SK-N-MC (cell line): ENCODE results near the gene TTI1.

ENCODE experiments used
- DNase-seq: peaks from one replicate; pipeline ENCODE4 v3.0.0-alpha.2; 2011; ENCODE audit warnings: low read depth, low spot score
- H3K27ac ChIP-seq: fragments of 200-600 bp; sonication (generic); 2 replicates; pipeline ENCODE4 v1.5.1; 2016; ENCODE audit warnings: mixed run types
- H3K36me3 ChIP-seq: fragments of 200-600 bp; sonication (generic); 2 replicates; pipeline ENCODE4 v1.6.1; 2017; ENCODE audit warnings: antibody characterized with exemption, low read length, mixed read lengths; ENCODE audit not compliant: insufficient read depth
- H3K4me3 ChIP-seq: fragments of 200-600 bp; sonication (generic); 2 replicates; pipeline ENCODE4 v1.5.1; 2016
- H3K9ac ChIP-seq: fragments of 200-600 bp; sonication (generic); 2 replicates; pipeline ENCODE4 v1.8.0; 2017; ENCODE audit warnings: mixed run types, mixed read lengths; ENCODE audit not compliant: insufficient read length
- H3K9me3 ChIP-seq: fragments of 200-600 bp; sonication (generic); 2 replicates; pipeline ENCODE4 v1.6.1; 2017; ENCODE audit warnings: low read depth, mild to moderate bottlenecking, antibody characterized with exemption, low read length, moderate library complexity, mixed read lengths
- EZH2 ChIP-seq: fragments of 200-600 bp; sonication (generic); IDR thresholded peaks from one replicate; pipeline ENCODE4 v1.6.1; 2017; ENCODE audit warnings: antibody characterized with exemption
- FOXP2 ChIP-seq: optimal IDR thresholded peaks from 2 replicates; pipeline ENCODE3; 2011; ENCODE audit warnings: mild to moderate bottlenecking, moderate library complexity; ENCODE audit not compliant: insufficient read depth; ENCODE audit errors: extremely low read length, control extremely low read depth
- POLR2AphosphoS5 ChIP-seq: IDR thresholded peaks from 2 replicates; pipeline ENCODE4 v1.6.1; 2012; ENCODE audit warnings: mild to moderate bottlenecking, low read depth, low read length, borderline replicate concordance

The TTI1 gene

DNA sequence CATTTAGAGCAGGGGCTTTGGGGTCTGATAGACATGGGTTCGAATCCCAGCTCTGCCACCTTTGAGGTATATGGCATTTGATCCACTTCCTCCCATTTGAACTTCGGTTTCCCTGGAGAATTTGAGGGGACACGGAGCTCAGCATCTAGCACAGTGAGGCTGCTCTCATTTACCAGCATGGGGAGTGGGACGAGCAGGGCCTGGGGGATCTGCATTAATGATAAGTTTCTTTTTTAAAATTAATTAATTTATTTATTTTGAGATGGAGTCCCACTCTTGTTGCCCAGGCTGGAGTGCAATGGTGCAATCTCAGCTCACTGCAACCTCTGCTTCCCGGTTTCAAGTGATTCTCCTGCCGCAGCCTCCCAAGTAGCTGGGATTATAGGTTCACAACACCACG, 77.7 kb downstream of the TTI1 start:
- Histone ChIP-seq H3K36me3 (no peaks in the 10 kb centered on the region), H3K9ac (no peak overlapping the region), H3K9me3 (no peaks in the 10 kb centered on the region), H3K4me3 (no peak overlapping the region), H3K27ac (no peak overlapping the region)
- TF ChIP-seq FOXP2 (no peak), POLR2AphosphoS5 (no peak), EZH2 (no peak)
- no peak for DNase-seq

DNA sequence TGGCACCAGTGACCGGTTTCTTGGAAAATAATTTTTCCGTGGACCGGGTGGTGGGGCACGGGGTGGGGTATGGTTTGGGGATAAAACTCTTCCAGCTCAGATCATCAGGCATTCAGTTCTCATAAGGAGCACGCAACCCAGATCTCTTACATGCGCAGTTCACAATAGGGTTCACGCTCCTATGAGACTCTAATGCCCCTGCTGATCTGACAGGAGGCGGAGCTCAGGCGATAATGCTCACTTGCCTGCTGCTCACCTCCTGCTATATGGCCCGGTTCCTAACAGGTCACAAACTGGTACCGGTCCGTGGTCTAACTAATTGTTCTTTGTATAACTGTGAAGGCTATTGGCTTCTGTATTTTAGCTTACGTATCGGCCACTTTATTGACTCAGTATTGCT, 78.6 kb downstream of the TTI1 start:
- Histone ChIP-seq H3K36me3 (no peaks in the 10 kb centered on the region), H3K9me3 (no peaks in the 10 kb centered on the region), H3K4me3 (no peak overlapping the region), H3K27ac (no peak overlapping the region), H3K9ac (no peak overlapping the region)
- no peak for TF ChIP-seq POLR2AphosphoS5
- TF ChIP-seq FOXP2, result no peak
- TF ChIP-seq EZH2, result no peak
- no peak for DNase-seq

DNA sequence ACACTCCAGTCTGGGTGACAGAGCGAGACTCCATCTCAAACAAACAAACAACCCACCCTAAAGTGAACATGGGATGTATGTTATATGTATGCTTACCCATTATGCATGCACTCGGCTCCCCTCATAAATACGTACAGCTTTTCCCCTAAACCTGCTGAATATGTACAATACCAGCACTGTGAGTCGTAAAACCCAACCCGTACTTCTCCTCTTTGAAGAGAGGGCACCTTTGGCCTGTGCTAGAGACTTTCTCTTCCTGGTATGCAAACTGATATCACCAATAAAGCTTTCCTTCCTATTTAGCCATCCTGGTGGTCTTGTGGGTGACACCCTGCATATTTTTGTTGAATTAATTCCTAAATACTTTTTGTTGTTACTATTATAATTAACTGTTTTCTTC, 79.1 kb downstream of the TTI1 start:
- no peak for DNase-seq
- no peaks in the 10 kb centered on the region for H3K36me3 ChIP-seq
- H3K27ac ChIP-seq, result no peak overlapping the region
- H3K9me3 ChIP-seq, result no peaks in the 10 kb centered on the region
- no peak overlapping the region for H3K9ac ChIP-seq
- TF ChIP-seq POLR2AphosphoS5 (no peak), EZH2 (no peak), FOXP2 (no peak)
- H3K4me3 ChIP-seq, result no peak overlapping the region

DNA sequence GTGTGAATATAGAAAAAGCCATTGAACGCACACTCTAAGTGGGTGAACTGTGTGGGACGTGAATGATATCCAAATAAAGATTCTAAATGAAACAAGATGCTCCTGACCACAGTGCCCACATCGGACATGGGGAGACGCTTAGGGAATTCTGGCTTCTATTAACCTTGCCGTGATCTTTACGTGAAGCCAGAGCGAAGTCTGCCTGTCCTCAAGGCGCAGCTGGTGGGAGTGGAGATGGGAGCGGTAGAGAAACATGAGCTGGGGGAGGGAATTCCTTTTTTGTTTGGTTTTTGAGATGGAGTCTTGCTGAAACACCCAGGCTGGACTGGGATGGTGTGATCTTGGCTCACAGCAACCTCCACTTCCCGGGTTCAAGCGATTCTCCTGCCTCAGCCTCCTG, 84.3 kb downstream of the TTI1 start:
- Histone ChIP-seq H3K36me3 (no peaks in the 10 kb centered on the region), H3K4me3 (no peak overlapping the region), H3K9ac (no peak overlapping the region), H3K27ac (no peak overlapping the region), H3K9me3 (no peaks in the 10 kb centered on the region)
- TF ChIP-seq POLR2AphosphoS5 (no peak), EZH2 (no peak), FOXP2 (no peak)
- no peak for DNase-seq

- Histone ChIP-seq H3K27ac (no peak overlapping the region), H3K36me3 (no peaks in the 10 kb centered on the region), H3K9me3 (no peaks in the 10 kb centered on the region), H3K4me3 (no peak overlapping the region), H3K9ac (no peak overlapping the region)
- DNase-seq, result no peak
- TF ChIP-seq EZH2, result no peak
- TF ChIP-seq FOXP2, result no peak
- TF ChIP-seq POLR2AphosphoS5, result no peak
Measured at GRCh38 chr20:37947943-37948342, 85.3 kb downstream of the TTI1 start.

DNA sequence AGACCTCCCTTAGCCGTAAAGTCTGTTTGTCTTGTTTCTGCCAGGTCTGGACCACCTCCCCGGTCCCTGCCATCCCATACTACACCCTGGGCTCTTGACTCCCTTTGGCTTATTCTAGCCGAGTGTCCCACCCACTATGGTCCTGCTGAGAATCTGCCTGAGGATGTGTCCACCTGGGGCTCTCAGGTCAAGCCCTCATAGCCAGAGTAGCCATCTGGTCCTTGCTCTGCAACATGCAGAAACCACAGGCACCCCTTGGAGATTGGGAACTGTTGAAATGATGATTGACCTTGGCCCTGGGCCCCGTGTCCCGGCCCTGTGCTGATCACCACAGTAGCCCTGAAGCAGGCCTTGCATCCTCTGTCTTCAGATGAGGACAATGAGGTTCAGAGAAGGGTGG, 86.3 kb downstream of the TTI1 start:
- Histone ChIP-seq H3K27ac (no peak overlapping the region), H3K9ac (no peak overlapping the region), H3K4me3 (no peak overlapping the region), H3K36me3 (no peaks in the 10 kb centered on the region), H3K9me3 (no peaks in the 10 kb centered on the region)
- DNase-seq, result no peak
- TF ChIP-seq POLR2AphosphoS5 (no peak), FOXP2 (no peak), EZH2 (no peak)

- H3K4me3 ChIP-seq, result no peak overlapping the region
- no peak for TF ChIP-seq FOXP2
- no peak for TF ChIP-seq EZH2
- no peak for TF ChIP-seq POLR2AphosphoS5
- H3K9ac ChIP-seq, result no peak overlapping the region
- no peaks in the 10 kb centered on the region for H3K9me3 ChIP-seq
- no peaks in the 10 kb centered on the region for H3K36me3 ChIP-seq
- H3K27ac ChIP-seq, result no peak overlapping the region
- no peak for DNase-seq
Measured at GRCh38 chr20:37945091-37945547, 88.1 kb downstream of the TTI1 start.

DNA sequence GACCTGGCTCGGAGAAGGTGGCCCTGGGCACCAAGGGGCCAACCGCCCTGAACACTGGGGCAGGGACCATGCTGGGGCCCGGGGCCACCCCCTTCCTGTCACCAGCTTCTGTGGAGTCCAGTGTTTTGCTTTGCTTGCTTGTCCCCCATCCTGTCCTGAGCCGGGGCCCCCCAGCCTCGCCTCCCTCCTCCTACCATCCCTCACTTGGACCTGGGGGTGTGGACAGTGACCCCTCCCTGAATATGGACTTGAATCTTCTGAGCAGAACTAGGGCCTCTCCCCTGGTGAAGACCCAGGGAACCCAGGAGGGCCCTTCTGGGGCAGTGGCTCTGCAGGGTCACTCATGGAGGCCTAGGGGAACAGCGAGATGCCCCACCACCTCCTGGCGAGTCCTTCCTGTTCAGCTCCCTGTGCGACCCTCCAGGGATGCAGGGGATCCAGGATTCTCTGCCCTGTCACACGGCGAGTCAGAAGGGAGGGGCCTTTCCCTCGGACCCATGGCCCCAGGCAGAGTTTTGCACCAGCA, 88.7 kb downstream of the TTI1 start:
- no peak for DNase-seq
- Histone ChIP-seq H3K4me3 (no peak overlapping the region), H3K27ac (no peak overlapping the region), H3K9me3 (no peaks in the 10 kb centered on the region), H3K36me3 (no peaks in the 10 kb centered on the region), H3K9ac (no peak overlapping the region)
- TF ChIP-seq FOXP2 (no peak), EZH2 (no peak), POLR2AphosphoS5 (no peak)

GRCh38 chr20:37943501-37944455, 89.5 kb downstream of the TTI1 start:
- Histone ChIP-seq H3K9me3 (no peaks in the 10 kb centered on the region), H3K27ac (no peak overlapping the region), H3K36me3 (no peaks in the 10 kb centered on the region), H3K9ac (no peak overlapping the region), H3K4me3 (no peak overlapping the region)
- no peak for DNase-seq
- no peak for TF ChIP-seq EZH2
- no peak for TF ChIP-seq POLR2AphosphoS5
- no peak for TF ChIP-seq FOXP2
